Gastroesophageal sphincter (tissue), 3 donors: ENCODE results near the gene NEK7.

Experiments used
- CTCF ChIP-seq, 4 experiments: fragments of 200-600 bp in 2 of 4; fragments of 450-650 bp in 2 of 4; sonication (generic) in 1 of 4; IDR thresholded peaks; one replicate each; pipeline ENCODE4 v1.5.1; 2017 to 2019; ENCODE audit warnings: antibody characterized with exemption in 4 of 4, mild to moderate bottlenecking in 2 of 4, moderate library complexity in 2 of 4
- EP300 ChIP-seq: sonication (generic); formaldehyde crosslinking; IDR thresholded peaks from one replicate; pipeline ENCODE4 v1.6.1; 2017; ENCODE audit warnings: antibody characterized with exemption, mild to moderate bottlenecking
- POLR2A ChIP-seq, 2 donors: fragments of 450-650 bp; IDR thresholded peaks; one replicate each; pipeline ENCODE4 v1.6.1; 2017; ENCODE audit warnings: antibody characterized with exemption in 2 of 2, mild to moderate bottlenecking in 2 of 2, moderate library complexity in 1 of 2
- POLR2AphosphoS5 ChIP-seq: sonication (generic); formaldehyde crosslinking; IDR thresholded peaks from one replicate; pipeline ENCODE4 v1.6.1; 2017; ENCODE audit warnings: antibody characterized with exemption

- TF ChIP-seq CTCF (IDR thresholded peaks at IDR 0.05) (no peak), POLR2A (IDR thresholded peaks at IDR 0.05) (no peak), POLR2AphosphoS5 (no peak), EP300 (no peak)
These were observed 48.4 kb downstream of the NEK7 start for GRCh38 chr1:198205016-198205684.
